CD14-positive monocyte (primary cell): Measurements from ENCODE around the gene MIB1. TPM values are rescaled to one million over a fixed set of nuclear protein-coding genes. Genes with fewer than 3 reads are reported as not detected.
A peak's percentile ranks its signal among the peaks of the same experiment; 100 is the strongest.

Experiments used
- DNase-seq, 3 donors: peaks; one replicate each; pipeline ENCODE4 v3.0.0-alpha.2; 2011 to 2022
- H2AFZ ChIP-seq: 2 replicates; pipeline ENCODE4 v1.6.0; 2012; ENCODE audit warnings: mild to moderate bottlenecking, low read depth, low read length, inconsistent platforms; ENCODE audit not compliant: insufficient read depth, poor library complexity, severe bottlenecking
- H3K27ac ChIP-seq, 2 donors: 1 replicate in 1 of 2; 2 replicates in 1 of 2; pipeline ENCODE4 v1.5.1; 2012 to 2013; ENCODE audit warnings: low read length in 2 of 2, control low read depth in 1 of 2, inconsistent platforms in 1 of 2, low read depth in 1 of 2, mild to moderate bottlenecking in 1 of 2
- H3K27me3 ChIP-seq, 2 donors: one replicate each; pipeline versions ENCODE4 v1.6.0 to v1.6.1; 2011 to 2013; ENCODE audit warnings: low read length in 2 of 2; ENCODE audit not compliant: control insufficient read depth in 2 of 2, insufficient read depth in 2 of 2
- H3K36me3 ChIP-seq, 2 donors: replicated peaks in 1 of 2; 1 replicate in 1 of 2; 2 replicates in 1 of 2; pipeline versions ENCODE4 v1.5.1 to v1.6.1; 2012 to 2013; ENCODE audit warnings: low read length in 2 of 2, control low read depth in 1 of 2, inconsistent platforms in 1 of 2, mild to moderate bottlenecking in 1 of 2; ENCODE audit not compliant: insufficient read depth in 2 of 2, control insufficient read depth in 1 of 2
- H3K4me1 ChIP-seq, 2 donors: 1 replicate in 1 of 2; 2 replicates in 1 of 2; pipeline versions ENCODE4 v1.5.1 to v1.6.1; 2012 to 2013; ENCODE audit warnings: low read length in 2 of 2, control low read depth in 1 of 2, inconsistent platforms in 1 of 2, mild to moderate bottlenecking in 1 of 2, moderate library complexity in 1 of 2; ENCODE audit not compliant: insufficient read depth in 2 of 2, control insufficient read depth in 1 of 2
- H3K4me2 ChIP-seq: replicated peaks from 2 replicates; pipeline ENCODE3; 2012; ENCODE audit warnings: low read length, moderate library complexity, mild to moderate bottlenecking; ENCODE audit not compliant: poor library complexity, severe bottlenecking; ENCODE audit errors: extremely low read depth
- H3K4me3 ChIP-seq, 3 experiments: fragments of 200-600 bp in 1 of 3; sonication (generic) in 1 of 3; replicated peaks in 1 of 3; 1 replicate in 2 of 3; 2 replicates in 1 of 3; pipeline ENCODE4 v1.5.1; 2011 to 2013; ENCODE audit warnings: low read length in 3 of 3, mild to moderate bottlenecking in 3 of 3, control low read depth in 2 of 3, low read depth in 2 of 3, inconsistent platforms in 1 of 3, moderate library complexity in 1 of 3
- H3K79me2 ChIP-seq: 2 replicates; pipeline ENCODE4 v1.6.0; 2012; ENCODE audit warnings: mild to moderate bottlenecking, control low read depth, inconsistent platforms, low read length, moderate library complexity; ENCODE audit not compliant: insufficient read depth
- H3K9ac ChIP-seq: 2 replicates; pipeline ENCODE4 v1.6.0; 2017; ENCODE audit warnings: low read length, mild to moderate bottlenecking; ENCODE audit not compliant: insufficient read depth, poor library complexity, severe bottlenecking
- H3K9me3 ChIP-seq, 2 donors: replicated peaks in 1 of 2; 1 replicate in 1 of 2; 2 replicates in 1 of 2; pipeline versions ENCODE4 v1.5.1 to v1.6.1; 2012 to 2013; ENCODE audit warnings: low read length in 2 of 2, control low read depth in 1 of 2; ENCODE audit not compliant: control insufficient read depth in 1 of 2, insufficient read depth in 1 of 2
- H4K20me1 ChIP-seq: 2 replicates; pipeline ENCODE4 v1.6.0; 2012; ENCODE audit warnings: mild to moderate bottlenecking, low read length, control low read depth, moderate library complexity; ENCODE audit not compliant: insufficient read depth
- H3K27ac Mint-ChIP-seq, 7 donors: one replicate each; pipeline ENCODE4 v1.8.0; 2020; ENCODE audit warnings: mild to moderate bottlenecking in 7 of 7, mixed read lengths in 7 of 7, moderate library complexity in 6 of 7, inconsistent platforms in 2 of 7
- H3K27me3 Mint-ChIP-seq, 3 donors: one replicate each; pipeline ENCODE4 v1.8.0; 2021 to 2022; ENCODE audit warnings: low read depth in 3 of 3, mild to moderate bottlenecking in 3 of 3, mixed read lengths in 3 of 3, moderate library complexity in 3 of 3, inconsistent platforms in 1 of 3
- H3K36me3 Mint-ChIP-seq, 2 donors: one replicate each; pipeline ENCODE4 v1.8.0; 2020; ENCODE audit warnings: mixed read lengths in 2 of 2, inconsistent platforms in 1 of 2, mild to moderate bottlenecking in 1 of 2
- H3K4me1 Mint-ChIP-seq: one replicate; pipeline ENCODE4 v1.8.0; 2020; ENCODE audit warnings: mild to moderate bottlenecking, mixed read lengths
- H3K4me3 Mint-ChIP-seq, 2 donors: one replicate each; pipeline ENCODE4 v1.8.0; 2020; ENCODE audit warnings: mild to moderate bottlenecking in 2 of 2, mixed read lengths in 2 of 2, moderate library complexity in 1 of 2
- H3K9me3 Mint-ChIP-seq, 7 donors: one replicate each; pipeline ENCODE4 v1.8.0; 2020 to 2022; ENCODE audit warnings: mixed read lengths in 7 of 7, mild to moderate bottlenecking in 6 of 7, moderate library complexity in 6 of 7, inconsistent platforms in 2 of 7
- CTCF ChIP-seq: fragments of 200-600 bp; IDR thresholded peaks from one replicate; pipeline ENCODE4 v1.8.0; 2022; ENCODE audit warnings: antibody characterized with exemption, mild to moderate bottlenecking
- WGBS: methylation state at CpG from one replicate; pipeline ENCODE4 v1.1.5; 2013; ENCODE audit warnings: missing lambda C conversion rate; ENCODE audit not compliant: insufficient coverage; 5-methylcytosine and 5-hydroxymethylcytosine counted together
- intact Hi-C, 2 donors: fragments of 100-400 bp; cut with micrococcal nuclease; formaldehyde crosslinking; loops; one replicate each; pipeline versions ENCODE4 v1.15.0 to v1.15.1; 2023
- polyA plus RNA-seq, 3 donors: library from polyadenylated mRNA; depleted of rRNA in 1 of 3; unstranded in 2 of 3; stranded (reverse) in 1 of 3; fragments of 300-500 nt in 2 of 3; fragments of >200 nt in 1 of 3; fragmentation: Illumina TruSeq in 2 of 3; gene quantifications; 1 replicate in 2 of 3; 2 replicates in 1 of 3; pipeline ENCODE4 v1.2.3, GENCODE V29; 2012 to 2021

Gene MIB1
- polyA plus RNA-seq, 3 donors = 5.7 to 8.5 (median 7.8) TPM

- TF ChIP-seq CTCF = no peak
- no peaks in the 10 kb centered on the region for H4K20me1 ChIP-seq
- H3K4me2 ChIP-seq = no peak overlapping the region
- no peak for DNase-seq
- no peaks in the 10 kb centered on the region for H3K9me3 Mint-ChIP-seq
- no peak overlapping the region for H3K27ac ChIP-seq
- H3K4me1 ChIP-seq = peaks cover 5 to 12% of the 10 kb centered on the region in 2 donors
- H3K4me3 ChIP-seq = no peak overlapping the region
- H3K9me3 ChIP-seq = no peaks in the 10 kb centered on the region
- H3K27ac Mint-ChIP-seq = no peak overlapping the region
- H3K4me1 Mint-ChIP-seq = peaks cover 19% of the 10 kb centered on the region
- H2AFZ ChIP-seq = peak overlapping the region; percentile 39
- intact Hi-C loops = no loop called here
- H3K27me3 Mint-ChIP-seq = no peaks in the 10 kb centered on the region
- H3K79me2 ChIP-seq = no peaks in the 10 kb centered on the region
- H3K4me3 Mint-ChIP-seq = no peak overlapping the region
- H3K36me3 Mint-ChIP-seq = peaks cover 35 to 50% of the 10 kb centered on the region in 2 donors
- WGBS = no CpG with 5 or more reads among the region's 6 CpGs
- peaks cover 26 to 44% of the 10 kb centered on the region in 2 donors for H3K36me3 ChIP-seq
- no peak overlapping the region for H3K9ac ChIP-seq
- no peaks in the 10 kb centered on the region for H3K27me3 ChIP-seq
Measured at GRCh38 chr18:21853775-21854552, 113.4 kb downstream of the MIB1 start.

- Mint-ChIP-seq H3K27me3 (no peaks in the 10 kb centered on the region), H3K9me3 (peaks cover 0 to 4% (median 0%) of the 10 kb centered on the region in 7 donors), H3K4me3 (no peak overlapping the region), H3K36me3 (peaks cover 37 to 56% of the 10 kb centered on the region in 2 donors), H3K27ac (no peak overlapping the region), H3K4me1 (peaks cover 19% of the 10 kb centered on the region)
- 100% methylated on average over 2 of the region's 3 CpGs for WGBS
- Histone ChIP-seq H3K4me3 (no peak overlapping the region), H3K79me2 (no peaks in the 10 kb centered on the region), H3K4me1 (peaks cover 5 to 12% of the 10 kb centered on the region in 2 donors), H3K9me3 (no peaks in the 10 kb centered on the region), H3K27me3 (no peaks in the 10 kb centered on the region), H3K9ac (no peak overlapping the region), H3K4me2 (no peak overlapping the region), H3K36me3 (peaks cover 29 to 50% of the 10 kb centered on the region in 2 donors), H3K27ac (no peak overlapping the region), H2AFZ (no peak overlapping the region), H4K20me1 (no peaks in the 10 kb centered on the region)
- no peak for TF ChIP-seq CTCF
- intact Hi-C loops = no loop called here
- no peak for DNase-seq
Measured at GRCh38 chr18:21855432-21855831, 114.8 kb downstream of the MIB1 start.
